Heart left ventricle (tissue), 13 donors: ENCODE data around the gene CALHM3.

Experiments used
- CTCF ChIP-seq, 12 donors: fragments of 200-600 bp; sonication (generic) in 4 of 12; IDR thresholded peaks; one replicate each; pipeline versions ENCODE4 v1.5.0 to v1.8.0; 2018 to 2022; ENCODE audit warnings: antibody characterized with exemption in 12 of 12, mild to moderate bottlenecking in 5 of 12
- POLR2A ChIP-seq, 2 donors: fragments of 450-650 bp; IDR thresholded peaks; one replicate each; pipeline ENCODE4 v1.6.1; 2017; ENCODE audit warnings: antibody characterized with exemption in 2 of 2, mild to moderate bottlenecking in 2 of 2, moderate library complexity in 2 of 2
- donor health status: ischemic (EF 13 %, LVEDD 7.1; RV severe dilation, severe dysfunction).
- donor health status: DM: no; HTN: yes; CAD: no.
- donor health status: DM: no; HTN: no; CAD: no.
- donor health status: ischemic (EF 25% LVEDD 6.9; RV normal size, moderate dysfunction).
- donor health status: ischemic (EF 25% LVEDD 5.7; RV mildly dilated, moderate dysfunction).
- donor health status: ischemic (EF 35%, LVEDD 5.7; RV mildly dilated, moderate dysfunction).
- donor health status: nonischemic (EF 11% LVEDD 7.7; RV severe dilation, severe dysfunction).
- donor health status: DM: yes; HTN: yes; CAD: no.
- donor health status: PGD.
- donor health status: ischemic (EF 29% LVEDD 5.4; RV normal size, mild dysfunction).
- donor health status: nonischemic (EF 23%, LVEDD 6.1; RV moderate dilation, normal function).

- TF ChIP-seq CTCF (IDR thresholded peaks at IDR 0.05) (no peak), POLR2A (IDR thresholded peaks at IDR 0.05) (no peak)
These were observed 33.1 kb upstream of the CALHM3 start for GRCh38 chr10:103512166-103512565.
